Right ventricle myocardium inferior (tissue), 1 donor: ENCODE results near the gene ACOT2. TPM values are rescaled to one million over a fixed set of nuclear protein-coding genes. Genes with fewer than 3 reads are reported as not detected.

ENCODE experiments used
- ATAC-seq: fragments of 200-7000 bp; cut with Tn5 transposase; one replicate; pipeline ENCODE4 v1.9.1; 2020; ENCODE audit warnings: mild to moderate bottlenecking, moderate library complexity
- DNase-seq: peaks from one replicate; pipeline ENCODE4 v3.0.0; 2021; ENCODE audit errors: missing footprints
- intact Hi-C: fragments of 100-400 bp; cut with DNase I; formaldehyde crosslinking; loops from one replicate; pipeline ENCODE4 v1.11.0; 2022
- total RNA-seq: library from RNA; stranded (reverse); fragmentation: NEBNext Ultra II Directional; extraction: Animal tissue kit (Norgen Biotek cat#: 25700); gene quantifications from one replicate; pipeline ENCODE4 v1.2.1, GENCODE V29; 2021
- donor health status: DM: no; HTN: yes; CAD: no; lungs with severe emphysema.

The ACOT2 gene
- total RNA-seq, 1 donor from 2014 or later, result 232 TPM

GRCh38 chr14:73602994-73603393 lies 34.0 kb downstream of the ACOT2 start:
- DNase-seq (no peak), ATAC-seq (no peak)
- intact Hi-C loops, result no loop called here

GRCh38 chr14:73606271-73606670 lies 37.3 kb downstream of the ACOT2 start:
- intact Hi-C loops, result no loop called here
- DNase-seq (no peak), ATAC-seq (no peak)

GRCh38 chr14:73607241-73607640 lies 38.2 kb downstream of the ACOT2 start:
- intact Hi-C loops, result no loop called here
- no peak for ATAC-seq

GRCh38 chr14:73610687-73611086 lies 41.7 kb downstream of the ACOT2 start:
- DNase-seq (no peak), ATAC-seq (no peak)
- intact Hi-C loops, result no loop called here

More at GRCh38 chr14:73607241-73607640, 38.2 kb downstream of the ACOT2 start:
- DNase-seq, result no peak

- DNase-seq (peak; percentile 81), ATAC-seq (peak; percentile 93)
- intact Hi-C loops, result no loop called here
These were observed 43.5 kb downstream of the ACOT2 start, which contains the start of gene ACOT6 for GRCh38 chr14:73612339-73613045. TSS of gene ACOT6 (plus strand) at chr14:73612517. CDS start at chr14:73612572, 55 bp downstream.

GRCh38 chr14:73613046-73613383 lies 44.0 kb downstream of the ACOT2 start:
- intact Hi-C loops, result no loop called here
- no peak for DNase-seq
- ATAC-seq, result peak; percentile 32

- DNase-seq (no peak), ATAC-seq (no peak)
- intact Hi-C loops, result no loop called here
These were observed 44.5 kb downstream of the ACOT2 start for GRCh38 chr14:73613419-73613963.

- no peak for ATAC-seq
- DNase-seq, result no peak
- intact Hi-C loops, result no loop called here
These were observed 47.8 kb downstream of the ACOT2 start for GRCh38 chr14:73616831-73617230.

- no peak for ATAC-seq
- DNase-seq, result no peak
- intact Hi-C loops, result no loop called here
These were observed 50.5 kb downstream of the ACOT2 start for GRCh38 chr14:73619524-73619923.

- DNase-seq, result no peak
- ATAC-seq, result no peak
- intact Hi-C loops, result no loop called here
These were observed 51.3 kb downstream of the ACOT2 start for GRCh38 chr14:73620268-73620667.

- intact Hi-C loops, result no loop called here
- ATAC-seq (no peak), DNase-seq (no peak)
These were observed 54.6 kb downstream of the ACOT2 start for GRCh38 chr14:73623504-73624054.

Other genes starting within 250 kb of the ACOT2 start
- 39.8 TPM for gene NUMB, start 110.7 kb upstream of the ACOT2 start, total RNA-seq
- 7.6 TPM for gene RIOX1, start 78.3 kb upstream of the ACOT2 start, total RNA-seq
- gene ACOT1, start 32.1 kb upstream of the ACOT2 start, total RNA-seq, result 29.6 TPM
- not detected for gene HEATR4, start 10.3 kb upstream of the ACOT2 start, total RNA-seq
- 0.97 TPM for gene ACOT4, start 22.7 kb downstream of the ACOT2 start, total RNA-seq
- not detected for gene ACOT6, start 43.3 kb downstream of the ACOT2 start, total RNA-seq
- 16.4 TPM for gene DNAL1, start 75.8 kb downstream of the ACOT2 start, total RNA-seq
- gene PNMA1, start 145.2 kb downstream of the ACOT2 start, total RNA-seq, result 14.9 TPM